Mucosa of descending colon (tissue), 3 donors: ENCODE data around the gene KNSTRN. TPM values are rescaled to one million over a fixed set of nuclear protein-coding genes. Genes with fewer than 3 reads are reported as not detected.

Experiments
- ATAC-seq: fragments of 200-7000 bp; cut with Tn5 transposase; one replicate; pipeline ENCODE4 v1.9.1; 2020; ENCODE audit warnings: mild to moderate bottlenecking, moderate library complexity
- DNase-seq, 3 donors: peaks; one replicate each; pipeline ENCODE4 v3.0.0-alpha.2; 2020
- H3K36me3 ChIP-seq: fragments of 200-600 bp; one replicate; pipeline ENCODE4 v1.8.0; 2021; ENCODE audit warnings: low read depth, mild to moderate bottlenecking
- H3K4me1 ChIP-seq: fragments of 200-600 bp; one replicate; pipeline ENCODE4 v1.8.0; 2021; ENCODE audit warnings: low read depth, mild to moderate bottlenecking
- H3K4me3 ChIP-seq: fragments of 200-600 bp; one replicate; pipeline ENCODE4 v1.8.0; 2021; ENCODE audit warnings: mild to moderate bottlenecking
- H3K9me3 ChIP-seq: fragments of 200-600 bp; one replicate; pipeline ENCODE4 v1.8.0; 2021; ENCODE audit warnings: mild to moderate bottlenecking
- intact Hi-C, 2 donors: fragments of 100-400 bp; cut with DNase I in 1 of 2; cut with micrococcal nuclease in 1 of 2; formaldehyde crosslinking; loops; one replicate each; pipeline versions ENCODE4 v1.11.0 to v1.11.1; 2022; cut with DNase I, micrococcal nuclease
- total RNA-seq, 3 donors: library from RNA; stranded (reverse); fragmentation: NEBNext Ultra II Directional in 2 of 3; extraction: Animal tissue kit (Norgen Biotek cat#: 25700) in 2 of 3; gene quantifications; one replicate each; pipeline versions ENCODE4 v1.2.1 to v1.2.4, GENCODE V29; 2021 to 2023
- TF ChIP-seq, protein P1 (sequence below): fragments of 200-600 bp; IDR thresholded peaks from one replicate; pipeline ENCODE4 v1.8.0; 2022; ENCODE audit warnings: antibody characterized with exemption, mild to moderate bottlenecking
- donor health status: DM: no; HTN: no; CAD: no; lungs with moderate emphysema.
- donor health status: DM: no; HTN: no; CAD: no.
- donor health status: DM: no; HTN: yes; CAD: no.

Gene KNSTRN
- total RNA-seq, 3 donors from 2014 or later, result 9.4 to 16.4 (median 10.5) TPM

GRCh38 chr15:40437752-40438687 is 55.5 kb downstream of the KNSTRN start:
- TF ChIP-seq, protein P1, sequence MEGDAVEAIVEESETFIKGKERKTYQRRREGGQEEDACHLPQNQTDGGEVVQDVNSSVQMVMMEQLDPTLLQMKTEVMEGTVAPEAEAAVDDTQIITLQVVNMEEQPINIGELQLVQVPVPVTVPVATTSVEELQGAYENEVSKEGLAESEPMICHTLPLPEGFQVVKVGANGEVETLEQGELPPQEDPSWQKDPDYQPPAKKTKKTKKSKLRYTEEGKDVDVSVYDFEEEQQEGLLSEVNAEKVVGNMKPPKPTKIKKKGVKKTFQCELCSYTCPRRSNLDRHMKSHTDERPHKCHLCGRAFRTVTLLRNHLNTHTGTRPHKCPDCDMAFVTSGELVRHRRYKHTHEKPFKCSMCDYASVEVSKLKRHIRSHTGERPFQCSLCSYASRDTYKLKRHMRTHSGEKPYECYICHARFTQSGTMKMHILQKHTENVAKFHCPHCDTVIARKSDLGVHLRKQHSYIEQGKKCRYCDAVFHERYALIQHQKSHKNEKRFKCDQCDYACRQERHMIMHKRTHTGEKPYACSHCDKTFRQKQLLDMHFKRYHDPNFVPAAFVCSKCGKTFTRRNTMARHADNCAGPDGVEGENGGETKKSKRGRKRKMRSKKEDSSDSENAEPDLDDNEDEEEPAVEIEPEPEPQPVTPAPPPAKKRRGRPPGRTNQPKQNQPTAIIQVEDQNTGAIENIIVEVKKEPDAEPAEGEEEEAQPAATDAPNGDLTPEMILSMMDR, result no peak
- Histone ChIP-seq H3K9me3 (no peaks in the 10 kb centered on the region), H3K4me1 (peaks cover 25% of the 10 kb centered on the region), H3K4me3 (no peak overlapping the region), H3K36me3 (no peaks in the 10 kb centered on the region)
- intact Hi-C loops, result no loop called here
- ATAC-seq, result no peak
- DNase-seq, result no peak

DNA sequence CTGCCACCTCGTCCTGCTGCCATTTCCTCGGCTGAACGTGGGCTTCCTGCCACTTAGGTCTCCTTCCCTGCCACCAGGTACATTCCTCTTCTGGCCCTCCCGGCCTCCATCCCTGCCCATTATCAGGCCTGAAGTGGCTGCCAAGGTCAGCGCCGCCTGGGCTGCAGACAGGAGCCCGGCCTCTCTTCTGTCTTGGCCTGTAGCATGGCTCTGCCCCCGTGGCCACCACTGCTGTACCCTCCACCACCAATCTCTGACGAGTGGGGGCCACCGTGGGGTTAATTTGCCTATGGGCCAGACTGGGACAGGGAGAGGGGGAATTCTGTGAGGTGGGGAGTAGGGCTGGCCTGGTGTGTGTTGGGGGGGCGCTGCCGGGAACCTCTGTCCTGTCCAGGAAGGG is 56.2 kb downstream of the KNSTRN start:
- Histone ChIP-seq H3K4me1 (peaks cover 30% of the 10 kb centered on the region), H3K4me3 (no peak overlapping the region), H3K9me3 (no peaks in the 10 kb centered on the region), H3K36me3 (no peaks in the 10 kb centered on the region)
- DNase-seq (no peak), ATAC-seq (no peak)
- TF ChIP-seq, protein P1, result no peak
- intact Hi-C loops, result no loop called here

DNA sequence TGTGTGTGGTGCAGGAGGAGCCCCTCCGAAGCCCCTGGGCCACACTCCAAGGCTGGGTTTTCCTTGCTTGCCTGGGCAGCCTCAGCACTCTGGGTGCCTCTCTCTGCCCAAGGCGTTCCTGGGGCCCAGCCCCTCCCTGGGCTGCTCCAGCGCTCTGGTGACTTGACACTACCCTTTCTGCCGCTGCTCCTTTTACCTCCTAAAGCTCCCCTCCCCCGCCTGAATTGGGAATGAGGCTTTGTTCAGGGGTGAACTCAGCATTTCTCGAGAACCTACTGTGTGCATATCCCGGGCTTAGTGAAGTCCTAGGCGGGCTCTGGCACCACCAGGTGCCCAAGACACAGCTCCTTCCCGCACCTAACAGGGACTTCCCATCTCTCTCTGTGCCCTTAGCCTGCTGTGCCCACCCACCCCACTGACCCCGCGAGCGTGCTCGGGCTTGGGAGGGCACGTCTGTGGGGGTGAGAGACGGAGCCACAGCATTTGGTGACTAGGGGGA is 57.0 kb downstream of the KNSTRN start:
- DNase-seq (peak in 1 of 3 donors; percentile 49), ATAC-seq (peak; percentile 5)
- Histone ChIP-seq H3K36me3 (no peaks in the 10 kb centered on the region), H3K4me1 (peaks cover 30% of the 10 kb centered on the region), H3K9me3 (no peaks in the 10 kb centered on the region), H3K4me3 (no peak overlapping the region)
- intact Hi-C loops, result no loop called here
- TF ChIP-seq, protein P1, result no peak

DNA sequence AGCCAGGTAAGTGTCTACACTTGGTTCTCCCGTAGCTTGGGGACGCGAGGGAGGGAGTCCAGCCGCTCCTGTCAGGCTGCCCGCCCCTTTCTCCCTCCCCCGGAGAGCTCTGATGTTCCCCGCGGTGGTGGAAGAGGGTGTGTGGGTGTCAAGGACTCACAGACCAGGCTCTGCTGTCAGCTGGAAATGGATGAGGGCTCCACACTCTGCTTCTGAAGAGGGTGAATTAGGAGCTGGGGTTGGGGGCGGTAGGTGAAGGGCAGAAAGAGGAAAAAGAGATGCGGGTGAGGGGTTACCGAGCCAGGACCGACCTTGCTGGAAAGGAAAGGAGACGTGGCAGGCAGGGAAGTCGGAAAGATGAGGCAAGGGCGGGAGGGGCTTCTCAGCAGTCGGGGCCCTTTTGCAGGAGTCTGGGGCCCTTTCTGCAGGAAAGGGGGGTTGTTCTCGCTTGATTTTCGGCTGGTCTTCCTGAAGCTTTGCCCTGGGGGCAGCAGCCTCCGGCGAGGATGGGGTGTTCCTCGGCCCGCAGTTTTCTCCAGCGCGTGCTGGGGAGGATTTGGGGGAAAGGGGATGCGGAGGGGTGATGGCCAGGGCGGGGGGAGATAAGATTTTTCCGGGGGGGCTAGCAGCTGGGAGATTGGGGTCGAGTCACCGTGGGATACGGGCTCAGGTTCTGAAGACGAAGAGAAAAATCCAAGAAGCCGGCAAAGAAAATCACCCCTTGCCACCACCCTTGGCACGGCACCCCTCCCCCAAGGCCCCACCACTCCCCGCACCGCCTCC is 57.6 kb downstream of the KNSTRN start:
- no peaks in the 10 kb centered on the region for H3K9me3 ChIP-seq
- ATAC-seq (peak; percentile 25), DNase-seq (peak in 2 of 3 donors; percentile 54 to 71)
- intact Hi-C loops, result no loop called here
- no peak overlapping the region for H3K4me3 ChIP-seq
- TF ChIP-seq, protein P1, result no peak
- no peaks in the 10 kb centered on the region for H3K36me3 ChIP-seq
- peaks cover 35% of the 10 kb centered on the region for H3K4me1 ChIP-seq

GRCh38 chr15:40440743-40441564 is 58.4 kb downstream of the KNSTRN start, which contains the start of gene BAHD1:
Gene BAHD1 (plus strand): TSS chr15:40440953. CDS start chr15:40458465, 17,512 bp downstream.
- Histone ChIP-seq H3K9me3 (no peaks in the 10 kb centered on the region), H3K4me1 (peaks cover 40% of the 10 kb centered on the region), H3K4me3 (peak within 1 kb of the TSS; percentile 87), H3K36me3 (no peaks in the 10 kb centered on the region)
- intact Hi-C loops, result no loop called here
- peak; percentile 87 for ATAC-seq
- TF ChIP-seq, protein P1, result no peak
- DNase-seq, result peak; percentile 96 to 99 (median 99)
